ENCODE measurements around the gene WFDC2.

The WFDC2 gene

DNA sequence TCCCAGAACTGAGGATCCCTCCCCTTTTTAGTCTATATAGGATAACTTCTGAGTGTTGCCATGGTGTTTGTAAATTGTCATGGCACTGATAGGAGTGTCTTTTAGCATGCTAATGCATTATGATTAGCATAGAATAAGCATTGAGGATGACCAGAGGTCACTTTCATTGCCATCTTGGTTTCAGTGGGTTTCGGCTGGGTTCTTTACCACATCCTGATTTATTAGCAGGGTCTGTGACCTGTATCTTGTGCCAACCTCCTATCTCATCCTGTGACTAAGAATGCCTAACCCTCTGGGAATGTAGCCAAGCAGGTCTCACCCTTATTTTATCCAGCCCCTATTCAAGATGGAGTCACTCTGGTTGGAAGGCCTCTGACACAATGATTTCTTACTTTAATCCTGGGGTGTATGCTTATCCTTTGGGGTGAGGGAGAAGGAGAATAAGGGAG, 19.6 kb downstream of the WFDC2 start:
- no peaks in the 10 kb centered on the region for H3K36me3 ChIP-seq (ENCODE audit: control insufficient read depth, insufficient read depth, low read length)
- no peaks in the 10 kb centered on the region for H3K4me1 ChIP-seq (ENCODE audit: control insufficient read depth, insufficient read depth, low read length, poor library complexity, severe bottlenecking)
- H3K9me3 ChIP-seq (ENCODE audit: control insufficient read depth, low read length): no peaks in the 10 kb centered on the region
- no peak overlapping the region for H3K4me3 ChIP-seq (ENCODE audit: insufficient read depth, low read depth, low read length, poor library complexity, severe bottlenecking)
- H3K27me3 ChIP-seq (replicated peaks; ENCODE audit: control insufficient read depth, insufficient read depth, low read length, poor library complexity, severe bottlenecking): peaks cover 6% of the 10 kb centered on the region
- no peak overlapping the region for H3K27ac ChIP-seq (ENCODE audit: insufficient read depth, low read length, poor library complexity, severe bottlenecking)
- no peak for DNase-seq

DNA sequence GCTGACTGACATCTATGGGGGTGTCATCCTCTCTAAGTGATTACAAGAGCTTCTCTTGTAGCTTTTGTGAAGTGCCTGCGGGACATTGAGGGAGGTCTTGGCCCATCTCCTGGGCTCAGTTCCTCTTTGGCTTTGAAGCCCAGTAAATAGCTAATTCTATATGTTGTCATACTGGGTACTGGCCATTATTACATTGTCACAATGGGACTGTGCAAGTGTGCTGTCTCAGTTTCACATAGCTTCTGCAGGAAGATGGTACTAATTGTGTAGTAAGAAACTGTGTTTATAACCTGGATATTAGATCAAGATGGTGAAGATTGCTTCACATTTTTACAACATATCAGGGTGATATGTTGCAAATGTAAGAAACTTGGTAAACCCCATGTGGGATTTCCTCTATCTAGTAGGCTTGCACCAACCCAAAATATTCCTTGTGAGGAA, 26.0 kb downstream of the WFDC2 start:
- H3K9me3 ChIP-seq (ENCODE audit: control insufficient read depth, low read length): no peaks in the 10 kb centered on the region
- H3K4me3 ChIP-seq (ENCODE audit: insufficient read depth, low read depth, low read length, poor library complexity, severe bottlenecking): no peak overlapping the region
- no peak overlapping the region for H3K27ac ChIP-seq (ENCODE audit: insufficient read depth, low read length, poor library complexity, severe bottlenecking)
- H3K36me3 ChIP-seq (ENCODE audit: control insufficient read depth, insufficient read depth, low read length): no peaks in the 10 kb centered on the region
- DNase-seq: no peak
- H3K4me1 ChIP-seq (ENCODE audit: control insufficient read depth, insufficient read depth, low read length, poor library complexity, severe bottlenecking): no peaks in the 10 kb centered on the region
- peaks cover 6% of the 10 kb centered on the region for H3K27me3 ChIP-seq (replicated peaks; ENCODE audit: control insufficient read depth, insufficient read depth, low read length, poor library complexity, severe bottlenecking)

DNA sequence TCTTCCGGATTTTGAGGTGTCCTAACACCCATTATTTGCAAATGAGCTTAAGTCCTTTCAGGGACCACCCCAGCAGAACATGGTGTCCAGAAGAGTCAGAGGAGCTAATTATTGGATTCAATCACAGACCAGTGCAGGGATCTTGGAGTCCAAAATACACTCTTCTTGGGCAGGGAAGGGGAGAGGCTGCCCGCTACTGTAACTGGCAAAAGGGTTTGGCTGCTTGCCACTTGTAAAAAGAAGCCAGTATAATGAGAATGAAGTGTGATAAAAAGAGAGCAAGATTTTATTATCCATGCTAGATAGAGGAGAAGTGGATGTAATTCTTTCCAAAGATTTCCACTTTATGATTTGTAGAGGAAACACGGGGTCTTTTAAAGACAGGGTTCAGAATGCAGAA, 26.6 kb downstream of the WFDC2 start:
- H3K27ac ChIP-seq (ENCODE audit: insufficient read depth, low read length, poor library complexity, severe bottlenecking): no peak overlapping the region
- DNase-seq: no peak
- no peaks in the 10 kb centered on the region for H3K4me1 ChIP-seq (ENCODE audit: control insufficient read depth, insufficient read depth, low read length, poor library complexity, severe bottlenecking)
- peaks cover 8% of the 10 kb centered on the region for H3K27me3 ChIP-seq (replicated peaks; ENCODE audit: control insufficient read depth, insufficient read depth, low read length, poor library complexity, severe bottlenecking)
- no peaks in the 10 kb centered on the region for H3K9me3 ChIP-seq (ENCODE audit: control insufficient read depth, low read length)
- no peaks in the 10 kb centered on the region for H3K36me3 ChIP-seq (ENCODE audit: control insufficient read depth, insufficient read depth, low read length)
- no peak overlapping the region for H3K4me3 ChIP-seq (ENCODE audit: insufficient read depth, low read depth, low read length, poor library complexity, severe bottlenecking)

DNA sequence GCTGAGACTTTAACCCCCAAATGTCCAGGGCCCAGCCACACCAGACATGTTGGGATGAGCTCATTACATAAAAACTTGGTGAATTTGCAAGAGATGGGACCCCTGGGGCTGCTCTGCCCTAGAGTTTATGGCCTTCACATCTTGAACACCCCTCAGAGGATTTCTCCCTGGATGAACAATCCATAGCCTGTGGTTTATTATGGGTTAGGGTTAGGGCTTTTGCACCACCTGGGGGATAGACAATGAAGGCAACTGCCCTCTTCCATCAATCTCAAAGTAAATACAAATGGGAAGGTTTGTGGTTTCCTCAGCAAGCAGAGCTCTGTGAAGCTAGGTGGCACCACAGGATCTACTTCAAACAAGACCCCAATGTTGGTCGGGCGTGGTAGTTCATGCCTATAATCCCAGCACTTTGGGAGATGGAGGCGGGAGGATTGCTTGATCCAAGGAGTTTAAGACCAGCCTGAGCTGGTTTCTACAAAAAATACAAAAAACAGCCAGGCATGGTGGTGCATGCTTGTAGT, 28.5 kb downstream of the WFDC2 start:
- no peak for DNase-seq
- Histone ChIP-seq H3K27ac (ENCODE audit: insufficient read depth, low read length, poor library complexity, severe bottlenecking) (no peak overlapping the region), H3K9me3 (ENCODE audit: control insufficient read depth, low read length) (no peaks in the 10 kb centered on the region), H3K27me3 (replicated peaks; ENCODE audit: control insufficient read depth, insufficient read depth, low read length, poor library complexity, severe bottlenecking) (peaks cover 10% of the 10 kb centered on the region), H3K36me3 (ENCODE audit: control insufficient read depth, insufficient read depth, low read length) (no peaks in the 10 kb centered on the region), H3K4me1 (ENCODE audit: control insufficient read depth, insufficient read depth, low read length, poor library complexity, severe bottlenecking) (no peaks in the 10 kb centered on the region), H3K4me3 (ENCODE audit: insufficient read depth, low read depth, low read length, poor library complexity, severe bottlenecking) (no peak overlapping the region)

DNA sequence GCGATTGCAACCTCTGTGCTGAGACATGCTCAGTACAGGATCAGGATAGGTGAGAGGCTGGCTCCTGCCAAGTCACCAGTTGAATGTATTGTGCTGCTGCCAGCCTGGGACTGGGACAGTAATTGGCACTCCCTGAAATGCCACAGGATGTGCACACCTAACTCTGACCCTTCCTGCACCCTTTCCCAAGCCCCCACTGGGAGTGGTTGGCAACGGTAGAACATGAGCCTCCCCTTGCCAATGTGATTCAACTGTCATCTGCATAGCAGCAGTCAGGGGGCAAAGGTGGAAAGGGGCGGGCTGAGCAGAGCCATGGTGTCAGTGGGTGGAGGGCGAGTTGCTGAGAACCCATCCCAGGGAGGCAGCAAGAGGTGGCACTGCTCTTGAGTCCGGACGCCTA, 30.5 kb downstream of the WFDC2 start:
- H3K4me3 ChIP-seq (ENCODE audit: insufficient read depth, low read depth, low read length, poor library complexity, severe bottlenecking): no peak overlapping the region
- H3K9me3 ChIP-seq (ENCODE audit: control insufficient read depth, low read length): no peaks in the 10 kb centered on the region
- no peaks in the 10 kb centered on the region for H3K36me3 ChIP-seq (ENCODE audit: control insufficient read depth, insufficient read depth, low read length)
- H3K4me1 ChIP-seq (ENCODE audit: control insufficient read depth, insufficient read depth, low read length, poor library complexity, severe bottlenecking): no peaks in the 10 kb centered on the region
- H3K27me3 ChIP-seq (replicated peaks; ENCODE audit: control insufficient read depth, insufficient read depth, low read length, poor library complexity, severe bottlenecking): peaks cover 10% of the 10 kb centered on the region
- H3K27ac ChIP-seq (ENCODE audit: insufficient read depth, low read length, poor library complexity, severe bottlenecking): no peak overlapping the region
- DNase-seq: no peak

DNA sequence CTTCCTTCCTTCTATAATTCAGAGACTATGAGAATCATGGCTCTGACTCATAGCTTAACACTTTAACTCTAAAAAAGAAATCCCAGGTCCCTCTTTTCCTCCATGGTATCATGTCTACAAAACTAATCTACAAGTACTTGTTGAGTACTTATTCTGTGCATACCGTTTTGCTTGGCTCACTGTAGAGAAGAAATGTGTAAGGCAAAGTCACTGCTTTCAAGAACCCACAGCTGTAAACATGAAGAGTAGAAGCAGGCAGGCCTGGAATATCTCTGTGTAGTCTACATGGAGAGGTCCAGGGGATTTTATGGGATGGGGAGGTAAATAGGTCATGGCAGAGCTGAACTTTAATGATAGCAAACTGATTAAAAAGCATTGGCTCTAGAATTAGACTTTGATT, 32.0 kb downstream of the WFDC2 start:
- no peaks in the 10 kb centered on the region for H3K36me3 ChIP-seq (ENCODE audit: control insufficient read depth, insufficient read depth, low read length)
- no peak for DNase-seq
- H3K4me3 ChIP-seq (ENCODE audit: insufficient read depth, low read depth, low read length, poor library complexity, severe bottlenecking): no peak overlapping the region
- H3K27ac ChIP-seq (ENCODE audit: insufficient read depth, low read length, poor library complexity, severe bottlenecking): no peak overlapping the region
- no peaks in the 10 kb centered on the region for H3K9me3 ChIP-seq (ENCODE audit: control insufficient read depth, low read length)
- H3K27me3 ChIP-seq (replicated peaks; ENCODE audit: control insufficient read depth, insufficient read depth, low read length, poor library complexity, severe bottlenecking): peaks cover 10% of the 10 kb centered on the region
- H3K4me1 ChIP-seq (ENCODE audit: control insufficient read depth, insufficient read depth, low read length, poor library complexity, severe bottlenecking): no peaks in the 10 kb centered on the region

DNA sequence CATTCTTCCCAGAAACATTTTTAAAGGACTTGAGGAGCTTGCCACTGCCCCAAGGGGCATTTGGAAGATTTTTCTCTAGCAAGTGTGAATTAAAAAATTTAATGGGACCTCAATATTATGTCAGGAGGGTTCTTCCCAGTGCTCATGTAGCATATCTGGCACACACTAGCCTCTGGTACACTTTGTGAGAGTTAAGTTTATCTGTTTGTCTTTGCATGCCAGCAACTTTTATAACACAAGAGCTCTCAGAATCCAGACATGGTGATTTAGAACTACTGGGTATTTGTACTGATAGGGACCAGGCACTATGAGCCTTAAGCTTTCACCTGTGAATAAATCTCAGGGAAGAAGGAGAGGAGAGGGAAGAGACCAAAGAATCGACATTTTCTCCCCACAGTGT, 33.0 kb downstream of the WFDC2 start:
- no peak overlapping the region for H3K4me3 ChIP-seq (ENCODE audit: insufficient read depth, low read depth, low read length, poor library complexity, severe bottlenecking)
- peaks cover 10% of the 10 kb centered on the region for H3K27me3 ChIP-seq (replicated peaks; ENCODE audit: control insufficient read depth, insufficient read depth, low read length, poor library complexity, severe bottlenecking)
- no peak for DNase-seq
- H3K4me1 ChIP-seq (ENCODE audit: control insufficient read depth, insufficient read depth, low read length, poor library complexity, severe bottlenecking): no peaks in the 10 kb centered on the region
- no peak overlapping the region for H3K27ac ChIP-seq (ENCODE audit: insufficient read depth, low read length, poor library complexity, severe bottlenecking)
- no peaks in the 10 kb centered on the region for H3K9me3 ChIP-seq (ENCODE audit: control insufficient read depth, low read length)
- H3K36me3 ChIP-seq (ENCODE audit: control insufficient read depth, insufficient read depth, low read length): no peaks in the 10 kb centered on the region

DNA sequence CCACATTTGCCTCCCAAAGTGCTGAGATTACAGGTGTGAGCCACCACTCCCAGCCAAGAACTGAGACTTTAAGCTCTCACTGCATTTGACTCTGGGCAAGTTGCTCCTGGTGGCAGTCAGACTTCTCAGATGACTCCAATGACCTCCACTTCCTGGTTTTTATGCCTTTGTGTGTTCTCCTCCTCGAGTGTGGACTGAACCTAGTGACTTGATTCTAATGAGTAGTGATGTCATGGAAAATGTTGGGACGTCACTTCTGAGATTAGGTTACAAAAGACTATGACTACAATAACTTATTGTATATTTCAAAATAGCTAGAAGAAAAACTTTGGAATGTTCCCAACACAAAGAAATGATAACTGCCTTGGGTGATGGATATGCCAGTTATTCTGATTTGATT, 33.9 kb downstream of the WFDC2 start:
- Histone ChIP-seq H3K27me3 (replicated peaks; ENCODE audit: control insufficient read depth, insufficient read depth, low read length, poor library complexity, severe bottlenecking) (peaks cover 10% of the 10 kb centered on the region), H3K36me3 (ENCODE audit: control insufficient read depth, insufficient read depth, low read length) (no peaks in the 10 kb centered on the region), H3K4me3 (ENCODE audit: insufficient read depth, low read depth, low read length, poor library complexity, severe bottlenecking) (no peak overlapping the region), H3K4me1 (ENCODE audit: control insufficient read depth, insufficient read depth, low read length, poor library complexity, severe bottlenecking) (no peaks in the 10 kb centered on the region), H3K9me3 (ENCODE audit: control insufficient read depth, low read length) (no peaks in the 10 kb centered on the region), H3K27ac (ENCODE audit: insufficient read depth, low read length, poor library complexity, severe bottlenecking) (no peak overlapping the region)
- no peak for DNase-seq

DNA sequence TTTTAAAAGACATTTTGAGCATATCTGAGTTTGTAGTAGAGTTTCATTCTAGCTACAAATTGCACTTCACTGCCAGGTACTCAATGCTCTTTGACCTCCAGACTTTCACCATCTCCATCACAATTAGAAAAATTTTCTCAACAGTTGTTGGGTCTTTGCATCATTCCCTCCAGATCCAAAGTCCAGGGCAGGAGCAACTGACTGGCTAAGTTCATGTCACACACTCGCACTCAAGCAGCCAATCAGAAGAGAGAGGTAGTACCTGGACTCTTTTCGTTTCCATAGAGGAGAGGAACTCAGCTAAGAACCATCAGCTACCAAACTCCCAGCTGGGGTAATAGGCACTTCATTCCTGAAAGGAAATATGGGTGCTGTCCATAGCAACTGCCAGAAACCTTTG, 36.8 kb downstream of the WFDC2 start:
- DNase-seq: no peak
- Histone ChIP-seq H3K36me3 (ENCODE audit: control insufficient read depth, insufficient read depth, low read length) (no peaks in the 10 kb centered on the region), H3K4me1 (ENCODE audit: control insufficient read depth, insufficient read depth, low read length, poor library complexity, severe bottlenecking) (no peaks in the 10 kb centered on the region), H3K4me3 (ENCODE audit: insufficient read depth, low read depth, low read length, poor library complexity, severe bottlenecking) (no peak overlapping the region), H3K27ac (ENCODE audit: insufficient read depth, low read length, poor library complexity, severe bottlenecking) (no peak overlapping the region), H3K27me3 (replicated peaks; ENCODE audit: control insufficient read depth, insufficient read depth, low read length, poor library complexity, severe bottlenecking) (no peaks in the 10 kb centered on the region), H3K9me3 (ENCODE audit: control insufficient read depth, low read length) (no peaks in the 10 kb centered on the region)

DNA sequence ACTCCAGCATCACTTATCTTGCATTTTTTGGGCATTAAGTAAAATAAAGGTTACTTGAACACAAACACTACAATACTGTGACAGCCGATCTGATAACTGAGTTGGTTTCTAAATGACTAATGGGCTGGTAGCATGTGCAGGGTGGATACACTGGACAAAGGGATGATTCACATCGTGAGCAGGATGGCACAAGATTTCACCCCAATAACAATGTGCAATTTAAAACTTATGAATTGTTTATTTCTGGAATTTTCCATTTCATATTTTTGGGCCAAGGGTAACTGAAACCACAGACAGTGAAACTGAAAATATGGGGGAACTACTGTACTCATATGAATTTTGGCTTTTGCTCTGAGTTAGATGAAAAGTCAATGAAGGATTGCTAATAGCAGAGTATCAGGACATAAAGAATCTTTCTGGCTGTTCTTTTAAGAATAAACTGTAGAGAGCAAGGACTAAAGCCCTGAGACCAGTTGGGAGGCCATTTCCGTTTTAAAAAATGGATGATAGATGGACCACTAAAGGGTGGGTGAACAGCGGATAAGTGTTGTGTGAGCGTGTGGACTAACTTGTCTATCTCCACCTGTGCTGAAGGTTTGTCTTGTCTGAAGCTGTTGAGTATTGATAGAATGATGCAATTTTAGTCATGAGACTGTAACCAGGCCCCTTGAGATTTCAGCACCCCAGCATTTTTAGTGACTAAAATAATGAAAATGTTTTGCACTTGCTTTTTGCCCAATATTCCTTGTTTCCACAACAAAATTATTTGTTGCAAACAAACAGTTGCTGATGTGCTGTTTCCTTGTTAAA, 37.7 kb downstream of the WFDC2 start:
- no peak overlapping the region for H3K27ac ChIP-seq (ENCODE audit: insufficient read depth, low read length, poor library complexity, severe bottlenecking)
- H3K27me3 ChIP-seq (replicated peaks; ENCODE audit: control insufficient read depth, insufficient read depth, low read length, poor library complexity, severe bottlenecking): no peaks in the 10 kb centered on the region
- DNase-seq: no peak

More for the DNA sequence above, 37.7 kb downstream of the WFDC2 start:
- H3K9me3 ChIP-seq (ENCODE audit: control insufficient read depth, low read length): no peaks in the 10 kb centered on the region
- no peaks in the 10 kb centered on the region for H3K36me3 ChIP-seq (ENCODE audit: control insufficient read depth, insufficient read depth, low read length)
- no peaks in the 10 kb centered on the region for H3K4me1 ChIP-seq (ENCODE audit: control insufficient read depth, insufficient read depth, low read length, poor library complexity, severe bottlenecking)
- no peak overlapping the region for H3K4me3 ChIP-seq (ENCODE audit: insufficient read depth, low read depth, low read length, poor library complexity, severe bottlenecking)
